H1 (cell line): ENCODE data around the gene ULK3. TPM values are rescaled to one million over a fixed set of nuclear protein-coding genes. Genes with fewer than 3 reads are reported as not detected.

Experiments
- CTCF ChIA-PET: fragments of 300-600 bp; sonication (Branson Sonifier 250); formaldehyde crosslinking; loops from one replicate; lab custom pipeline; 2021; ENCODE audit not compliant: partially characterized antibody; lab: Charles Lee
- POLR2A ChIA-PET: fragments of 300-600 bp; sonication (Branson Sonifier 250); formaldehyde crosslinking; loops from one replicate; lab custom pipeline; 2021; ENCODE audit warnings: inconsistent platforms; ENCODE audit not compliant: partially characterized antibody; lab: Charles Lee
- DNase-seq, 2 experiments: peaks; one replicate each; pipeline versions ENCODE4 v3.0.0 to v3.0.0-alpha.2; 2010 to 2022; ENCODE audit warnings: low spot score in 2 of 2, low read depth in 1 of 2, mixed read lengths in 1 of 2
- FAIRE-seq: peaks from 2 replicates; lab custom pipeline; 2011; peaks lifted over from hg19 to GRCh38; lab: Jason Lieb, UNC
- H2AFZ ChIP-seq: 2 replicates; pipeline ENCODE4 v1.8.1; 2012; ENCODE audit warnings: low read length, inconsistent platforms
- H2AK5ac ChIP-seq: 2 replicates; pipeline ENCODE4 v1.6.1; 2013; ENCODE audit warnings: low read depth, low read length
- H2BK120ac ChIP-seq: replicated peaks from 2 replicates; pipeline ENCODE3; 2013; ENCODE audit warnings: low read depth, low read length, inconsistent platforms
- H2BK12ac ChIP-seq: 2 replicates; pipeline ENCODE4 v1.6.1; 2013; ENCODE audit warnings: low read depth, low read length
- H2BK15ac ChIP-seq: 2 replicates; pipeline ENCODE4 v1.6.1; 2013; ENCODE audit warnings: low read length
- H2BK20ac ChIP-seq: 2 replicates; pipeline ENCODE4 v1.6.1; 2013; ENCODE audit warnings: low read length
- H2BK5ac ChIP-seq: 2 replicates; pipeline ENCODE4 v1.6.1; 2013; ENCODE audit warnings: low read depth, low read length
- H3K14ac ChIP-seq: 2 replicates; pipeline ENCODE4 v1.6.1; 2013; ENCODE audit warnings: inconsistent platforms; ENCODE audit not compliant: insufficient read length
- H3K18ac ChIP-seq: 2 replicates; pipeline ENCODE4 v1.6.1; 2013; ENCODE audit warnings: low read length; ENCODE audit errors: extremely low read depth
- H3K23ac ChIP-seq: 2 replicates; pipeline ENCODE4 v1.6.1; 2013; ENCODE audit warnings: inconsistent platforms; ENCODE audit not compliant: insufficient read length
- H3K23me2 ChIP-seq: 2 replicates; pipeline ENCODE4 v1.6.1; 2013; ENCODE audit warnings: low read depth, low read length
- H3K27ac ChIP-seq: 2 replicates; pipeline ENCODE4 v1.6.1; 2011; ENCODE audit warnings: low read depth, low read length, inconsistent platforms
- H3K27me3 ChIP-seq, 4 experiments: replicated peaks in 1 of 4; 1 replicate in 1 of 4; 2 replicates in 3 of 4; pipeline versions ENCODE4 v1.6.1 to v1.8.1; 2011 to 2013; ENCODE audit warnings: low read length in 3 of 4, mild to moderate bottlenecking in 3 of 4, inconsistent platforms in 2 of 4, mixed read lengths in 2 of 4, moderate library complexity in 1 of 4; ENCODE audit not compliant: control insufficient read depth in 3 of 4, insufficient read depth in 3 of 4; ENCODE audit errors: extremely low read depth in 1 of 4
- H3K36me3 ChIP-seq, 4 experiments: 2 replicates each; pipeline versions ENCODE4 v1.6.1 to v1.8.1; 2011 to 2013; ENCODE audit warnings: mild to moderate bottlenecking in 4 of 4, low read length in 3 of 4, moderate library complexity in 2 of 4, control low read depth in 1 of 4, inconsistent platforms in 1 of 4; ENCODE audit not compliant: insufficient read depth in 4 of 4, control insufficient read depth in 2 of 4
- H3K4ac ChIP-seq: replicated peaks from 2 replicates; pipeline ENCODE3; 2013; ENCODE audit warnings: low read length, low read depth, mixed read lengths, inconsistent platforms; ENCODE audit not compliant: insufficient read length
- H3K4me1 ChIP-seq, 4 experiments: replicated peaks in 1 of 4; 1 replicate in 1 of 4; 2 replicates in 3 of 4; pipeline versions ENCODE4 v1.6.1 to v1.8.1; 2011 to 2013; ENCODE audit warnings: low read length in 3 of 4, inconsistent platforms in 2 of 4, mixed read lengths in 1 of 4; ENCODE audit not compliant: insufficient read depth in 4 of 4, control insufficient read depth in 3 of 4
- H3K4me2 ChIP-seq, 2 experiments: 2 replicates each; pipeline versions ENCODE4 v1.6.1 to v1.8.1; 2011 to 2013; ENCODE audit warnings: low read depth in 2 of 2, low read length in 2 of 2, control low read depth in 1 of 2, inconsistent platforms in 1 of 2, mild to moderate bottlenecking in 1 of 2; ENCODE audit not compliant: insufficient read depth in 1 of 2
- H3K4me3 ChIP-seq, 4 experiments: fragments of 200-600, 300-600 bp in 1 of 4; sonication (generic), shearing (Covaris generic), sonication (Bioruptor Twin) in 1 of 4; 2 replicates each; pipeline versions ENCODE4 v1.5.1 to v1.8.1; 2011 to 2016; ENCODE audit warnings: low read length in 4 of 4, low read depth in 3 of 4, control low read depth in 2 of 4, inconsistent platforms in 2 of 4, mild to moderate bottlenecking in 2 of 4, mixed read lengths in 1 of 4, moderate library complexity in 1 of 4; ENCODE audit not compliant: insufficient read depth in 2 of 4; ENCODE audit errors: extremely low read depth in 1 of 4
- H3K56ac ChIP-seq: replicated peaks from 2 replicates; pipeline ENCODE3; 2013; ENCODE audit warnings: low read depth, mild to moderate bottlenecking, mixed read lengths, low read length, inconsistent platforms; ENCODE audit not compliant: insufficient read length
- H3K79me1 ChIP-seq: 2 replicates; pipeline ENCODE4 v1.6.1; 2013; ENCODE audit warnings: low read depth, low read length, control low read depth
- H3K79me2 ChIP-seq, 2 experiments: 2 replicates each; pipeline versions ENCODE4 v1.6.1 to v1.8.1; 2012 to 2013; ENCODE audit warnings: low read length in 2 of 2, mild to moderate bottlenecking in 2 of 2, inconsistent platforms in 1 of 2; ENCODE audit not compliant: insufficient read depth in 2 of 2, control insufficient read depth in 1 of 2
- H3K9ac ChIP-seq, 4 experiments: replicated peaks in 1 of 4; 1 replicate in 1 of 4; 2 replicates in 3 of 4; pipeline versions ENCODE4 v1.6.1 to v1.8.1; 2011 to 2013; ENCODE audit warnings: low read depth in 3 of 4, low read length in 3 of 4, control low read depth in 2 of 4, mild to moderate bottlenecking in 2 of 4, moderate library complexity in 2 of 4, inconsistent platforms in 1 of 4; ENCODE audit errors: extremely low read depth in 1 of 4
- H3K9me3 ChIP-seq, 2 experiments: 2 replicates each; pipeline versions ENCODE4 v1.6.1 to v1.8.1; 2012 to 2013; ENCODE audit warnings: mild to moderate bottlenecking in 2 of 2, moderate library complexity in 2 of 2, control low read depth in 1 of 2, inconsistent platforms in 1 of 2, low read depth in 1 of 2, low read length in 1 of 2, mixed read lengths in 1 of 2; ENCODE audit not compliant: insufficient read depth in 2 of 2
- H4K20me1 ChIP-seq, 2 experiments: replicated peaks in 1 of 2; 2 replicates each; pipeline versions ENCODE3 to v1.8.1; 2011 to 2013; ENCODE audit warnings: inconsistent platforms in 2 of 2, low read length in 2 of 2, mild to moderate bottlenecking in 1 of 2; ENCODE audit not compliant: insufficient read depth in 2 of 2, control insufficient read depth in 1 of 2
- H4K5ac ChIP-seq: 2 replicates; pipeline ENCODE4 v1.6.1; 2013; ENCODE audit warnings: low read length, low read depth, mixed read lengths, inconsistent platforms; ENCODE audit not compliant: insufficient read length
- H4K8ac ChIP-seq: 2 replicates; pipeline ENCODE4 v1.8.0; 2013; ENCODE audit warnings: mild to moderate bottlenecking, moderate library complexity, low read length, inconsistent platforms; ENCODE audit not compliant: insufficient read depth; ENCODE audit errors: extremely low read depth
- H4K91ac ChIP-seq: replicated peaks from 2 replicates; pipeline ENCODE3; 2013; ENCODE audit warnings: low read length, mixed read lengths, inconsistent platforms; ENCODE audit not compliant: insufficient read length
- BACH1 ChIP-seq: IDR thresholded peaks from 2 replicates; pipeline ENCODE4 v1.6.1; 2012; ENCODE audit warnings: low read length, improper control_type of control experiment
- NANOG ChIP-seq: IDR thresholded peaks from 2 replicates; pipeline ENCODE4 v1.6.1; 2011; ENCODE audit warnings: low read length, low read depth, mild to moderate bottlenecking, inconsistent platforms; ENCODE audit not compliant: insufficient read depth, poor library complexity, severe bottlenecking
- PHF8 ChIP-seq: fragments of 200-600 bp; sonication (generic); conservative IDR thresholded peaks from 2 replicates; pipeline ENCODE4 v1.7.1; 2012; ENCODE audit warnings: low read depth, mild to moderate bottlenecking, inconsistent platforms, low read length, moderate library complexity
- POLR2A ChIP-seq, 2 experiments: IDR thresholded peaks; 1 replicate in 1 of 2; 2 replicates in 1 of 2; pipeline ENCODE4 v1.6.1; 2011; ENCODE audit warnings: low read depth in 2 of 2, low read length in 2 of 2, mild to moderate bottlenecking in 2 of 2; ENCODE audit errors: control extremely low read depth in 1 of 2
- POU5F1 ChIP-seq: IDR thresholded peaks from 2 replicates; pipeline ENCODE4 v1.6.1; 2011; ENCODE audit warnings: low read depth, mild to moderate bottlenecking, low read length, moderate library complexity
- RXRA ChIP-seq: IDR thresholded peaks from 2 replicates; pipeline ENCODE4 v1.6.1; 2011; ENCODE audit warnings: low read depth, mild to moderate bottlenecking, low read length, moderate library complexity; ENCODE audit not compliant: insufficient read depth
- SAP30 ChIP-seq: fragments of 300-600 bp; sonication (generic); IDR thresholded peaks from 2 replicates; pipeline ENCODE4 v1.7.1; 2012; ENCODE audit warnings: low read length, moderate library complexity, mild to moderate bottlenecking, inconsistent platforms; ENCODE audit not compliant: insufficient read depth, insufficient replicate concordance
- SIRT6 ChIP-seq: IDR thresholded peaks from one replicate; pipeline ENCODE4 v1.7.1; 2012; ENCODE audit warnings: low read length, inconsistent platforms
- WGBS, 2 experiments: shearing (Covaris generic) in 1 of 2; methylation state at CpG; one replicate each; pipeline versions ENCODE4 v1.1.6 to v1.1.7; 2013 to 2015; ENCODE audit warnings: low lambda C conversion rate in 2 of 2, mixed read lengths in 2 of 2, inconsistent platforms in 1 of 2, low coverage in 1 of 2, missing lambda C conversion rate in 1 of 2; ENCODE audit not compliant: insufficient replicate concordance in 2 of 2, insufficient coverage in 1 of 2, insufficient read length in 1 of 2; ENCODE audit errors: extremely low coverage in 1 of 2, missing lambda C conversion rate in 1 of 2; 5-methylcytosine and 5-hydroxymethylcytosine counted together
- polyA plus RNA-seq, 7 experiments: library from polyadenylated mRNA; depleted of rRNA in 3 of 7; stranded (reverse) in 5 of 7; unstranded in 2 of 7; fragments of >200 nt in 5 of 7; fragments of 200-250 nt in 2 of 7; gene quantifications; 1 replicate in 5 of 7; 2 replicates in 1 of 7; 4 replicates in 1 of 7; pipeline versions ENCODE4 v1.2.1 to v1.2.3, GENCODE V29; 2011 to 2013; ENCODE audit warnings: missing spikeins in 2 of 7, mixed read lengths in 2 of 7
- total RNA-seq: library from RNA; stranded (reverse); fragmentation: NEBNext Ultra II Directional; extraction: Animal tissue kit (Norgen Biotek cat#: 25700); gene quantifications from 2 replicates; pipeline ENCODE4 v1.2.1, GENCODE V29; 2021

Gene ULK3
- total and polyA plus RNA-seq, 2 of the 8 experiments (the other 6 are each of a cell fraction or from before 2014, with no cell fraction given), result 27.1 to 34.4 TPM

DNA sequence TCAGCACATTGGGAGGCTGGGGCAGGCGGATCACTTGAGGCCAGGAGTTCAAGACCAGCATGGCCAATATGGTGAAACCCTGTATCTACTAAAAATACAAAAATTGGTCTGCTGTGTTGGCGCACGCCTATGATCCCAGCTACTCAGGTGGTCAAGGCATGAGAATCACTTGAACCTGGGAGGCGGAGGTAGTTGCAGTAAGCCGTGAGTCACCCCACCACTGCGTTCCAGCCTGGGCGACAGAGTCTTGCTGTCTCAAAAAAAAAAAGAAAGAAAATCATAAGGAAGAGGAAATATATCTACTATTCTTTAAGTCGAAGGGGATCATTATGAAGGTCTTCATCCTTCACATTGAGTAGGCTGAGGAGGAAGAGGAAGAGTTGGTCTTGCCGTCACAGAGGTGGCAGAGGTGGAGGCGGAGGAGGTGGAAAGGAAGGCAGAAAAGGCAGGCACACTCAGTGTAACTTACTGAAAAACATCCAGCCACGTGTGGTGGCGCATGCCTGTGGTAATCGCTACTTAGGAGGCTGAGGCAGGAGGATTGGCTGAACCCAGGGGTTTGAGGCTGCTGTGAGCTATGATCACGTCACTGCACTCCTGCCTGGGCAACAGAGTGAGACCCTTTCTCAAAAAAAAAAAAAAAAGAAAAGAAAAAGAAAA lies 46.9 kb downstream of the ULK3 start:
- H4K91ac ChIP-seq, result no peak overlapping the region
- no peak overlapping the region for H2BK15ac ChIP-seq
- H3K23ac ChIP-seq, result no peak overlapping the region
- H3K36me3 ChIP-seq, result no peaks in the 10 kb centered on the region
- no peak for DNase-seq
- no peak overlapping the region for H2BK20ac ChIP-seq
- no peak overlapping the region for H3K4ac ChIP-seq
- H4K20me1 ChIP-seq, result peaks cover 18 to 38% of the 10 kb centered on the region in 2 experiments
- POLR2A ChIA-PET, result interaction anchor here (0.6 to 1.0 kb wide), 2 partner anchors 11 to 12 kb away, joined by 4 to 6 read pairs; no protein-coding TSS in a partner anchor
- no peak overlapping the region for H3K9ac ChIP-seq
- H3K79me2 ChIP-seq, result peaks cover 0 to 2% of the 10 kb centered on the region in 2 experiments; a peak in 1 of 4 replicates
- H2BK5ac ChIP-seq, result no peak overlapping the region
- no peak overlapping the region for H2AFZ ChIP-seq
- no peak overlapping the region for H3K14ac ChIP-seq
- FAIRE-seq, result no peak
- no peaks in the 10 kb centered on the region for H3K9me3 ChIP-seq
- WGBS, 2 experiments, result 90% methylated on average over 14 of the region's 14 CpGs; no CpG with 5 or more reads in 1 of the 2 experiments
- H2AK5ac ChIP-seq, result no peak overlapping the region
- H3K18ac ChIP-seq, result no peak overlapping the region
- H4K8ac ChIP-seq, result no peak overlapping the region
- H3K79me1 ChIP-seq, result peaks cover 13% of the 10 kb centered on the region; the same call in 1 of the 2 replicates
- no peak overlapping the region for H4K5ac ChIP-seq
- H3K56ac ChIP-seq, result no peak overlapping the region
- peaks cover 0 to 12% (median 5%) of the 10 kb centered on the region in 4 experiments; a peak in 6 of 7 replicates for H3K4me1 ChIP-seq
- no peaks in the 10 kb centered on the region for H3K23me2 ChIP-seq
- CTCF ChIA-PET, result interaction anchor here (0.6 to 53.7 kb wide), 8 partner anchors 8 to 941 kb away, joined by 3 to 1439 read pairs (median 6); partner anchors contain the start of genes CLK3 and CSK
- no peak overlapping the region for H3K4me3 ChIP-seq
- no peak overlapping the region for H2BK120ac ChIP-seq
- no peaks in the 10 kb centered on the region for H3K27me3 ChIP-seq
- TF ChIP-seq BACH1, result no peak
- no peak for TF ChIP-seq SIRT6
- TF ChIP-seq PHF8, result no peak
- TF ChIP-seq POU5F1, result no peak
- TF ChIP-seq POLR2A (IDR thresholded peaks at IDR 0.05; ENCODE audit: control extremely low read depth in 1 of 2, low read depth in 2 of 2, low read length in 2 of 2), result no peak
- no peak for TF ChIP-seq SAP30
- TF ChIP-seq NANOG, result no peak
- no peak for TF ChIP-seq RXRA
- no peak overlapping the region for H2BK12ac ChIP-seq
- no peak overlapping the region for H3K27ac ChIP-seq
- H3K4me2 ChIP-seq, result no peak overlapping the region
